Stimulated activated CD8-positive, alpha-beta memory T cell treated with anti-CD3 and anti-CD28 coated beads, Interleukin-15, amount 100 ng/mL, for 1 hour (primary cell): ENCODE data around the gene TRIM52.

Experiments
- DNase-seq: peaks from one replicate; pipeline ENCODE4 v3.0.0-alpha.2; 2020; ENCODE audit warnings: low read depth

The TRIM52 gene

GRCh38 chr5:181255836-181256578 is 4.9 kb downstream of the TRIM52 start:
- DNase-seq: no peak

- DNase-seq: no peak
These were observed 5.7 kb downstream of the TRIM52 start for GRCh38 chr5:181255276-181255675.

GRCh38 chr5:181248277-181248676 is 12.7 kb downstream of the TRIM52 start:
- DNase-seq: no peak

GRCh38 chr5:181246276-181247049 is 14.5 kb downstream of the TRIM52 start:
- peak; percentile 56 for DNase-seq

GRCh38 chr5:181245427-181246275 is 15.3 kb downstream of the TRIM52 start:
- no peak for DNase-seq

GRCh38 chr5:181243564-181244343 is 17.2 kb downstream of the TRIM52 start, which contains the start of gene RACK1:
RACK1 (minus strand) TSS chr5:181243906; CDS start chr5:181243800, 106 bp downstream.
- DNase-seq: peak; percentile 81

GRCh38 chr5:181243018-181243563 is 17.9 kb downstream of the TRIM52 start:
- DNase-seq: no peak

GRCh38 chr5:181242031-181242451 is 18.9 kb downstream of the TRIM52 start:
- DNase-seq: no peak

GRCh38 chr5:181241393-181241975 is 19.5 kb downstream of the TRIM52 start:
- no peak for DNase-seq

- no peak for DNase-seq
These were observed 21.8 kb downstream of the TRIM52 start for GRCh38 chr5:181239062-181239663.

GRCh38 chr5:181237729-181238385 is 23.1 kb downstream of the TRIM52 start:
- DNase-seq: no peak

GRCh38 chr5:181236954-181237641 is 23.8 kb downstream of the TRIM52 start:
- no peak for DNase-seq

- DNase-seq: no peak
These were observed 24.5 kb downstream of the TRIM52 start for GRCh38 chr5:181236471-181236870.

- DNase-seq: no peak
These were observed 25.1 kb downstream of the TRIM52 start for GRCh38 chr5:181235689-181236366.

GRCh38 chr5:181235323-181235688 is 25.6 kb downstream of the TRIM52 start:
- DNase-seq: no peak

GRCh38 chr5:181234455-181235306 is 26.3 kb downstream of the TRIM52 start:
- no peak for DNase-seq

GRCh38 chr5:181233801-181234454 is 27.0 kb downstream of the TRIM52 start:
- no peak for DNase-seq
